ENCODE results near the gene ANTXR2.

The ANTXR2 gene

GRCh38 chr4:80069108-80069836 lies 3.8 kb downstream of the ANTXR2 start:
- TF ChIP-seq ZNF274 (IDR thresholded peaks at IDR 0.05; ENCODE audit: low read depth, low read length) = no peak
- no peak overlapping the region for H3K4me3 ChIP-seq (ENCODE audit: low read length)

DNA sequence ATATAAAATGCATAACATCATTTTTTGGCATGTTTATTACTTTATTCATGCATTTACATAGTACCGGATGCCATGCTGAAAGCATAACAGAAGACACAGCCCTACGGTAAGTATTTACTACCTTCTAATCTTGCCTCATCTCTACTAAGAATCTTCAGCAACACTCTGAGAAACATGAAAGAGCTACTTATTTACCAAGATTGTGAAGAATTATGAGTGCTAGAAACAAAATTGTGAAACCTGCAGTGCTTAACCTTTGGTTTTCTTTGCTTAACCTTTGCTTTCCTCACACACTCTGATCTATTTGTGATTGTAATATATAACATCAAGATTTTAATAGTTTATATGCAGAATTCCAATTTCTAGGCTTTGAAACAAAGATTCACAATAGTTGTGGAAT lies 7.4 kb downstream of the ANTXR2 start:
- no peak overlapping the region for H3K4me3 ChIP-seq (ENCODE audit: low read length)
- TF ChIP-seq ZNF274 (IDR thresholded peaks at IDR 0.05; ENCODE audit: low read depth, low read length) = no peak

GRCh38 chr4:80062527-80062926 lies 10.5 kb downstream of the ANTXR2 start:
- TF ChIP-seq ZNF274 (IDR thresholded peaks at IDR 0.05; ENCODE audit: low read depth, low read length) = no peak
- H3K4me3 ChIP-seq (ENCODE audit: low read length) = no peak overlapping the region

DNA sequence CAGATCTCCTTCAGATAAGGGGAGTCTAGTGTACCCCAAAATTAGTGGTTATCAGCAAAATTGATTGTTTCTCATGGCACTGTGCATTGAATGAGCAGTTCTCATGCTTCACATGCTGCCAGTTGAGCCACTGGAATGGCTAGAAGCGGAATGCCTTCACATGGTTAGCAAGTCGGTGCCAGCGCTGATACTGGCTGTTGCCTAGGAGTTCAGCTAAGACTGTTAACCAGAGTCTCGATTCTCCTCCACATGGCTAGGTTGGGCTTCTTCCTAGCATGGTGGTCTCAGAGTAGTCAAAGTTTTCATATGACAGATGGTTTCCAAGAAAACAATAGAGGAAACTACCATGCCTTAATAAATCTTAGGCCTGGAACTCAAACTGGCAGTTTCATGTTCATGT lies 12.2 kb downstream of the ANTXR2 start:
- TF ChIP-seq ZNF274 (IDR thresholded peaks at IDR 0.05; ENCODE audit: low read depth, low read length) = no peak
- no peak overlapping the region for H3K4me3 ChIP-seq (ENCODE audit: low read length)

GRCh38 chr4:80058740-80059139 lies 14.3 kb downstream of the ANTXR2 start:
- H3K4me3 ChIP-seq (ENCODE audit: low read length) = no peak overlapping the region
- TF ChIP-seq ZNF274 (IDR thresholded peaks at IDR 0.05; ENCODE audit: low read depth, low read length) = no peak

DNA sequence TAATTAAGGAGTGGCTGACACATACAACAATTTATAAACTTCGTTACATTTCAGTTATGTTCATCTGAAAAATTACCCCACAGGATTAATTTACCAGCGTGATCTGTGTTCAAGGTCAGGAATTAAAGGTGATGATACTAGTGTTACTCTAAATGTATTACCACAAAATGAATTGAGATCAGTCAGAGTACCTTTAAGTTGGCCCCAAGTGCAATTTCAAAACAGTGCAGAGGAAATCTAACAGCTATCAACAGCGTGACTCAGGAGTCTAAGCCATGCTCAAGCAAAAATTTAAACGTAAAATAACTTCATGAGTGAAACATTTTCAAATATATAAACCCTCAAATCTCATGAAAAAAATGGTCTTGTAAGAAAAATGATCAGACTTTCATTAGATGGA lies 18.7 kb downstream of the ANTXR2 start:
- no peak for TF ChIP-seq ZNF274 (IDR thresholded peaks at IDR 0.05; ENCODE audit: low read depth, low read length)
- H3K4me3 ChIP-seq (ENCODE audit: low read length) = no peak overlapping the region

DNA sequence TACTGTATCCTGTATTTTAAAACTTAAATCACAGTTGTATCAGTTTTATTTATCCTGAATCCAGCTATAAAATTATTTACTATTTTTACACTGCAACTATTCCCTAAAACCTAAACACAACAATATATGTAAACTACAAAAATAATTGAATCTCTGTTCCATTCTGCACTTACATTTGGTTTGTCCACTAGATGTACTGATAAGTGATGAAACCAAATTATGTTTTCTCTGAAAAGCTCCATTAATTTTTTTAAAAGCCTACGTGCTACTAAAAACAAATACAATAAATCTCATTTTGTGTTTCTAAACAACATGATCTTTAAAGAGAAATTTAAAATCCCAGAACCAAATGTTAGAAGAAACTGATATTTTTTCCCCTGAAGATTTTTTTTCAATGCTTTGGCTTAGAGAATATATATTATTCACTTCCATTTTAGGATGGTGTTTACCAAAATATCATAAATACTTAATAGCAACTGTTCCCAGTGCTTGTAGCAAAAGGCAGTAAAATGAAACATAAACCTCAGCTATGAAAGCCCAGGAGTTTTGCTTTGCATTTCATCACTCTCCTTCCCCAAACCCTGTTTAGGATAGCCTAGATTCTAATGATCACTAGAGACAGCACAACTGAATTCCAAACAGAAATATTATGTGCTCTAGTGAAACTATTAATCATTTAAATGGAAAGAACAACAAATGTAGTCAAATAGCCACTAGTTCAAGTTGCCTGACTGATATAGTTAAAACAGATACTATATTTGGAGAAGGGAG lies 19.7 kb downstream of the ANTXR2 start:
- no peak for TF ChIP-seq ZNF274 (IDR thresholded peaks at IDR 0.05; ENCODE audit: low read depth, low read length)
- no peak overlapping the region for H3K4me3 ChIP-seq (ENCODE audit: low read length)

DNA sequence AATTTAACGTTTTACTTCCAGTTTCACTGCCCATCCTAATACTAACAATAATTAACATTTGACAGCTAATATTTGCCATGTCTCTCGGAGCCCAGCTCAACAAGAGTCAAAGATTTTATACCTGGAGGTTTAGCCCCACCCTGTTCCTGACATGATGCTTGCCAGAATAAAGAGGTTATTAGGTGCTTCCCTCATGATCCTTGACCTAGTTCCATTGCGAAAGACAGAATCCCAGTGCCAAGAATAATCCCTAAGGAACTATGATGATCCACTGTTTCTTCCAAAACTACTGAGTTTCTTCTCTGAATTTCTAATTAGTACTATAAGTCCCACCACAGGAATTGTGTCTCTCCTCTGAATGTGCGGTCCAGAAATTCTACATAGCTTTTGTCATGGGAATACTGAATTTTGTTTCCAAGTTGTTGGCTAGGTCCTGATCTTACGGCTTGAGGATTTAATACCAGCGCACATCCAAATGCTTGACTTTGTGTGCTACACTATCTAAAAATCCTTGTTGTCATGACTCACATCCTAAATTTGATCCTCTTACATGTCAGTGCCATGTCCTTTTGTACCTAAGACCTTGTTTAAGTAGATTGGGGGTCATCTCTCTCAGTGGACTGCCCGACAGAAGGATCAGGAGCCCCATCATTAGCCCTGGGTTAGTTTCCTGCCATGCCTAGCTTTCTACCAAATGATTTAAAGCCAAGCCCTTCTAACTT lies 23.1 kb downstream of the ANTXR2 start:
- TF ChIP-seq ZNF274 (IDR thresholded peaks at IDR 0.05; ENCODE audit: low read depth, low read length) = no peak
- H3K4me3 ChIP-seq (ENCODE audit: low read length) = no peak overlapping the region

GRCh38 chr4:80049402-80049801 lies 23.6 kb downstream of the ANTXR2 start:
- no peak overlapping the region for H3K4me3 ChIP-seq (ENCODE audit: low read length)
- no peak for TF ChIP-seq ZNF274 (IDR thresholded peaks at IDR 0.05; ENCODE audit: low read depth, low read length)

DNA sequence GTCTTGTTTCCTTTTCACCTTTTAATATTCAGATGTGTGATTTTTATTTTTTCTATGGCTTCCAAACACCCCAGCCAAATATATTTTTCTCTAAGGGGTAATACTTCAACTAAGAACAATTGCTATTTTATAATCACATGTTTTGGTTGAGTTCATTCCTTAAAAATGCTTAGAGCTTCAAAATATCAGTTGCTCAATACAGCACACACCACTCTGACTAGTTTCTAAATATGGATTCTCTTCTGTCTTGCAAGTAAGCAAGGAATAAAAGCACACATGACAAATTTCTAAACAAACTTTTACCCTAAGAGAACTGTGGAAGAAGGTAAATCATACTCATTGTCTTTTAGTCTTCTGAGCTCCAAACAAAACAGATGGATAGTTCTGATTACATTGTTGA lies 27.2 kb downstream of the ANTXR2 start:
- no peak for TF ChIP-seq ZNF274 (IDR thresholded peaks at IDR 0.05; ENCODE audit: low read depth, low read length)
- no peak overlapping the region for H3K4me3 ChIP-seq (ENCODE audit: low read length)

DNA sequence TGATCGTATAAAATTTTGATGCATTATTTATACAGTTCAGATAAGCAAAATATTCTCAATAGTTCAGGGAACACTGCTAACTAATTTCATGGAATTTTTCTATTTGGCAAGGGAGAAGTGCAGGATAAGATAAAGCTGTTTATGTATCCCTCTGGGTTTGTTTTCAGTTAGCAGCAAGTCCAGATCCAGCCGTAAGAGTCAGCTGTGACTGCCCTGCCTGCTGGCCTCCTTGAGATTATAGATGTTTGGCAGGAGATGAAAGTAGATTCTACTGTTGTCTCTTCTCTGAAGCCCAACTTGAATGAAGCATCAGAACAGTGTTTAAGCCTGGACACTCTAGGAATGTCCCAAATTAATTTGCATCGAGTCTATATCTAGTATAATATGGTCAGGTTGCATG lies 29.5 kb downstream of the ANTXR2 start:
- no peak for TF ChIP-seq ZNF274 (IDR thresholded peaks at IDR 0.05; ENCODE audit: low read depth, low read length)
- no peak overlapping the region for H3K4me3 ChIP-seq (ENCODE audit: low read length)

GRCh38 chr4:80042821-80043220 lies 30.2 kb downstream of the ANTXR2 start:
- no peak overlapping the region for H3K4me3 ChIP-seq (ENCODE audit: low read length)
- no peak for TF ChIP-seq ZNF274 (IDR thresholded peaks at IDR 0.05; ENCODE audit: low read depth, low read length)

DNA sequence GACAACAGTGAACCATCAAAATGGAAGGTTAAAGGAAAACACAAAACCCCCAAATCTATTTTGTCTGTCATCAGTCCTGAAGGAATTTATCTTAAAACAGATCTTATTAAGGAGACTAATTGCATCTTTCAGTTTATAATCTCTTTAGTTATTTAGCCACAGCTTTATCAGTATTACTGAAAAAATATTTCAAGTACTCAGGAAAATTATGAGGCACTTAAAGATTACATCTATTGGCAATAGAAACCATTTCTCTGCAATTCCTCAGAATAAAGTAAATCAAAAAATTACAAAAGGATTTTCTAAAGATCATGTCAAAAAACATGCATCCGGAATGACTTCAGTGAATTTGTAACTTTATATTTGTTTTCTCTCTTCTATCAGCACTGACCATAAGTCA lies 35.2 kb downstream of the ANTXR2 start:
- H3K4me3 ChIP-seq (ENCODE audit: low read length) = no peak overlapping the region
- no peak for TF ChIP-seq ZNF274 (IDR thresholded peaks at IDR 0.05; ENCODE audit: low read depth, low read length)

DNA sequence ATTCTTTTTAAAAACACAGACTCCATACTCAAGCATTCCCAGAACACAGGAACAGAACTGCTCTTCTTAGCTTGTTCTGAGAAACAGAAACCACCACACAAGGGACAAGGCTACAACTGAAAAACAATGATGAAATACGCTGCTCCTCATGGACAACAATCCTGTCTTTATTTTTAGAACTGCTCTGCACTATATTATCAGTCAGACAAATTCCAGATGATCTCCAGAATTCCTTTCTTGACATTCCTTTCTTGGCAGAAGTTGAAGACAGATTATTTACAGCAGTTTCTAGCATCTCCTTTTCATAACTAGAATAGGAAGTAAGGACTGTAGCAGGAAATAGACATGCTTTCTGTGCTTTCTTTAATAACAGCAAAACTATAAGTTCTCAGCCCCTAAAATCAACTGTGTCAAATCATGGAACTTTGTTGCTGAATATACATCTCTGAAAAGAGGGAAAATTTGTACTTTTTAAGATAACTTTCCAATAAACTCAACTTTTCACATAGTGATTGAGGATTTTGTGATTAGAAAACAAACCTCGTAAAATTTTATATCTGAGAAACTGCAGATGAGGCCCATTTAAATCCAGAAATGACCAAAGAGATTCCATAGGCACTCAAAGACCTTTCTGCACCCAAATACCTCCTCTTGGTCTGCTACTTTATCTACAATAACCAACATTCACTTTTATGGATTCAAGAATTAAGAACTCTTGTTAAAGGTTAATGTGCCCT lies 35.9 kb downstream of the ANTXR2 start:
- TF ChIP-seq ZNF274 (IDR thresholded peaks at IDR 0.05; ENCODE audit: low read depth, low read length) = no peak
- H3K4me3 ChIP-seq (ENCODE audit: low read length) = no peak overlapping the region

All from GM08714 (cell line).